GM12878 (cell line): ENCODE measurements around the gene PRDX3. TPM values are rescaled to one million over a fixed set of nuclear protein-coding genes. Genes with fewer than 3 reads are reported as not detected.

Experiments used
- ATAC-seq: fragments of 200-7000 bp; cut with Tn5 transposase; 3 replicates; pipeline ENCODE4 v1.9.1; 2020; ENCODE audit warnings: mild to moderate bottlenecking, moderate library complexity
- BruUV-seq: library from RNA; stranded (reverse); fragments of 400-500 nt; replicated peaks from 2 replicates; lab custom pipeline; 2021; lab: Mats Ljungman, UMichigan
- CTCF ChIA-PET: fragments of 300-600 bp; sonication (Branson Sonifier 250); formaldehyde crosslinking; extraction: SDS; loops from one replicate; lab custom pipeline; 2021; ENCODE audit warnings: inconsistent platforms; lab: Yijun Ruan, JAX
- POLR2A ChIA-PET: fragments of 350-600 bp; formaldehyde crosslinking; extraction: SDS; loops from one replicate; lab custom pipeline; 2021; ENCODE audit warnings: inconsistent platforms; lab: Charles Lee
- RAD21 ChIA-PET: fragments of 300-600 bp; sonication (Branson Sonifier 250); formaldehyde crosslinking; loops from one replicate; lab custom pipeline; 2023; ENCODE audit warnings: antibody characterized with exemption; ENCODE audit not compliant: unreplicated experiment; lab: Charles Lee
- SMC1A ChIA-PET: fragments of 300-600 bp; sonication (Branson Sonifier 250); formaldehyde crosslinking; loops from one replicate; lab custom pipeline; 2023; ENCODE audit not compliant: unreplicated experiment, uncharacterized antibody; lab: Charles Lee
- DNase-seq: peaks from one replicate; pipeline ENCODE4 v3.0.0-alpha.2; 2011; ENCODE audit warnings: low read depth, low spot score
- FAIRE-seq: peaks from 3 replicates; lab custom pipeline; 2011; peaks lifted over from hg19 to GRCh38; lab: Jason Lieb, UNC
- H2AFZ ChIP-seq: 2 replicates; pipeline ENCODE4 v1.6.0; 2011; ENCODE audit warnings: low read depth, low read length, control low read depth; ENCODE audit not compliant: control insufficient read depth
- H3K27ac ChIP-seq: 2 replicates; pipeline ENCODE4 v1.5.1; 2011; ENCODE audit warnings: control low read depth; ENCODE audit not compliant: control insufficient read depth, insufficient read depth
- H3K27me3 ChIP-seq, 2 experiments: replicated peaks in 1 of 2; 2 replicates each; pipeline versions ENCODE4 v1.6.0 to v1.6.1; 2011; ENCODE audit warnings: low read length in 1 of 2; ENCODE audit not compliant: control insufficient read depth in 2 of 2, insufficient read depth in 2 of 2
- H3K36me3 ChIP-seq, 2 experiments: 2 replicates each; pipeline ENCODE4 v1.5.1; 2011; ENCODE audit warnings: low read length in 1 of 2; ENCODE audit not compliant: control insufficient read depth in 2 of 2, insufficient read depth in 2 of 2
- H3K4me1 ChIP-seq: 2 replicates; pipeline ENCODE4 v1.6.1; 2011; ENCODE audit warnings: mild to moderate bottlenecking, low read length, moderate library complexity, mixed read lengths; ENCODE audit not compliant: control insufficient read depth, insufficient read depth
- H3K4me2 ChIP-seq: 2 replicates; pipeline ENCODE4 v1.6.0; 2011; ENCODE audit warnings: control low read depth; ENCODE audit not compliant: control insufficient read depth, insufficient read depth
- H3K4me3 ChIP-seq: fragments of 200-600 bp; sonication (generic); 2 replicates; pipeline ENCODE4 v1.5.1; 2016
- H3K79me2 ChIP-seq: 2 replicates; pipeline ENCODE4 v1.6.0; 2011; ENCODE audit warnings: low read length; ENCODE audit not compliant: control insufficient read depth, insufficient read depth
- H3K9ac ChIP-seq: 2 replicates; pipeline ENCODE4 v1.8.0; 2011; ENCODE audit warnings: low read length, control low read depth, mixed read lengths; ENCODE audit not compliant: control insufficient read depth, insufficient read depth
- H3K9me3 ChIP-seq: replicated peaks from 3 replicates; pipeline ENCODE4 v1.5.1; 2011; ENCODE audit warnings: mild to moderate bottlenecking, low read length; ENCODE audit not compliant: control insufficient read depth, insufficient read depth
- H4K20me1 ChIP-seq: 2 replicates; pipeline ENCODE4 v1.6.0; 2011; ENCODE audit not compliant: control insufficient read depth, insufficient read depth
- BCLAF1 ChIP-seq: fragments of 450-650 bp; IDR thresholded peaks from 2 replicates; pipeline ENCODE4 v1.6.1; 2017; ENCODE audit warnings: antibody characterized with exemption, mild to moderate bottlenecking, moderate library complexity
- MTA2 ChIP-seq: fragments of 450-650 bp; IDR thresholded peaks from 2 replicates; pipeline ENCODE4 v1.6.1; 2016; ENCODE audit warnings: low read depth, mild to moderate bottlenecking, moderate library complexity
- NBN ChIP-seq: fragments of 450-650 bp; IDR thresholded peaks from 2 replicates; pipeline ENCODE4 v1.6.1; 2016
- SMAD1 ChIP-seq: fragments of 450-650 bp; IDR thresholded peaks from 2 replicates; pipeline ENCODE4 v1.6.1; 2018; ENCODE audit warnings: mild to moderate bottlenecking, low read depth; ENCODE audit not compliant: partially characterized antibody
- SUPT20H ChIP-seq: IDR thresholded peaks from 2 replicates; pipeline ENCODE4 v1.6.1; 2011; ENCODE audit warnings: low read depth, mild to moderate bottlenecking, low read length, moderate library complexity, borderline replicate concordance; ENCODE audit not compliant: control insufficient read depth
- WGBS: methylation state at CpG from one replicate; pipeline ENCODE4 v1.1.6; 2016; ENCODE audit warnings: low lambda C conversion rate; ENCODE audit not compliant: insufficient replicate concordance, insufficient coverage; ENCODE audit errors: missing lambda C conversion rate; 5-methylcytosine and 5-hydroxymethylcytosine counted together
- in situ Hi-C: fragments of 300-500 bp; cut with MboI; formaldehyde crosslinking; loops from 9 replicates; pipeline ENCODE4 v1.14.3; 2018; ENCODE audit warnings: mixed read lengths
- intact Hi-C: fragments of 100-400 bp; cut with micrococcal nuclease; formaldehyde crosslinking; loops from one replicate; pipeline ENCODE4 v1.14.2; 2022; ENCODE audit not compliant: unreplicated experiment
- polyA plus RNA-seq, 11 experiments: library from polyadenylated mRNA; depleted of rRNA in 4 of 11; unstranded in 6 of 11; stranded (reverse) in 5 of 11; fragments of >200 nt; fragmentation: Nextera tagmentation in 4 of 11; fragmentation: Illumina TruSeq in 1 of 11; extraction: Ambion mirVana in 4 of 11; extraction: Trizol in 1 of 11; gene quantifications; 1 replicate in 1 of 11; 2 replicates in 10 of 11; pipeline versions ENCODE4 v1.2.1 to v1.2.3, GENCODE V29; 2011 to 2016; ENCODE audit warnings: inconsistent platforms in 2 of 11, missing spikeins in 2 of 11, low read depth in 1 of 11
- total RNA-seq, 4 experiments: library from RNA; depleted of rRNA in 3 of 4; stranded (reverse); fragments of >200 nt in 3 of 4; fragmentation: Illumina TruSeq in 1 of 4; extraction: Trizol in 1 of 4; gene quantifications; 2 replicates each; pipeline versions ENCODE4 v1.2.1 to v1.2.3, GENCODE V29; 2013 to 2021

The PRDX3 gene
- total and polyA plus RNA-seq, 10 of the 15 experiments (the other 5 are each of a cell fraction or from before 2014, with no cell fraction given), result 195 to 1,431 (median 398) TPM

GRCh38 chr10:119191881-119192280 lies 13.3 kb upstream of the PRDX3 start:
- TF ChIP-seq SMAD1 (no peak), SUPT20H (no peak)
- ATAC-seq (peak; percentile 17; the same call in 1 of the 3 replicates), DNase-seq (no peak), FAIRE-seq (no peak)
- Histone ChIP-seq H3K27ac (no peak overlapping the region), H4K20me1 (no peaks in the 10 kb centered on the region), H3K79me2 (no peaks in the 10 kb centered on the region), H3K9me3 (no peaks in the 10 kb centered on the region), H3K4me1 (peaks cover 14% of the 10 kb centered on the region), H3K9ac (no peak overlapping the region), H3K4me3 (no peak overlapping the region), H3K36me3 (no peaks in the 10 kb centered on the region), H2AFZ (no peak overlapping the region), H3K4me2 (no peak overlapping the region), H3K27me3 (no peaks in the 10 kb centered on the region)
- in situ Hi-C loops, result loop anchor here (25.0 kb wide), 1 partner anchor 630 kb away; no protein-coding TSS in a partner anchor
- BruUV-seq, result no TSS peak
- intact Hi-C loops, result no loop called here
- ChIA-PET RAD21 (no interaction called here), SMC1A (interaction anchor here (4.3 kb wide), 1 partner anchor 7 kb away, joined by 30 read pairs; no protein-coding TSS in a partner anchor), POLR2A (interaction anchor here (0.6 kb wide), 2 partner anchors 27 to 30 kb away, joined by 3 to 5 read pairs; no protein-coding TSS in a partner anchor), CTCF (interaction anchor here (4.3 kb wide), 1 partner anchor 7 kb away, joined by 51 read pairs; no protein-coding TSS in a partner anchor)
- WGBS, result 33% methylated on average over 3 of the region's 4 CpGs

GRCh38 chr10:119190954-119191785 lies 12.6 kb upstream of the PRDX3 start:
- H3K27me3 ChIP-seq, result no peaks in the 10 kb centered on the region
- H3K9ac ChIP-seq, result no peak overlapping the region
- no peaks in the 10 kb centered on the region for H3K9me3 ChIP-seq
- no peaks in the 10 kb centered on the region for H4K20me1 ChIP-seq
- no peak overlapping the region for H3K27ac ChIP-seq
- in situ Hi-C loops (loop anchor here (25.0 kb wide), 1 partner anchor 629 kb away; no protein-coding TSS in a partner anchor), intact Hi-C loops (no loop called here)
- H2AFZ ChIP-seq, result no peak overlapping the region
- no peaks in the 10 kb centered on the region for H3K36me3 ChIP-seq
- no peak for ATAC-seq
- no TSS peak for BruUV-seq
- no peak overlapping the region for H3K4me2 ChIP-seq
- RAD21 ChIA-PET, result interaction anchor here (0.7 to 2.5 kb wide), 4 partner anchors 8 to 327 kb away, joined by 3 to 22 read pairs (median 4); no protein-coding TSS in a partner anchor
- no peaks in the 10 kb centered on the region for H3K79me2 ChIP-seq
- no peak for FAIRE-seq
- WGBS, result 72% methylated on average over 5 of the region's 5 CpGs
- POLR2A ChIA-PET, result interaction anchor here (0.6 to 1.3 kb wide), 2 partner anchors 30 kb away, joined by 3 to 5 read pairs; no protein-coding TSS in a partner anchor
- SMC1A ChIA-PET, result interaction anchor here (1.0 to 4.3 kb wide), 5 partner anchors 8 to 29 kb away, joined by 3 to 30 read pairs (median 5); partner anchors contain the start of gene PRDX3
- no peak overlapping the region for H3K4me3 ChIP-seq
- DNase-seq, result no peak
- no peak for TF ChIP-seq BCLAF1
- TF ChIP-seq MTA2, result peak; percentile 27; the same call in 1 of the 2 replicates
- TF ChIP-seq NBN, result 0 out of 2 replicates have a peak, but pooled peaks have one; percentile 19
- CTCF ChIA-PET, result interaction anchor here (0.7 to 4.3 kb wide), 6 partner anchors 8 to 228 kb away, joined by 3 to 51 read pairs (median 6); no protein-coding TSS in a partner anchor
- peaks cover 14% of the 10 kb centered on the region for H3K4me1 ChIP-seq
